ENCODE measurements around the gene MRPL54. TPM values are rescaled to one million over a fixed set of nuclear protein-coding genes. Genes with fewer than 3 reads are reported as not detected.

The MRPL54 gene
- total and polyA plus RNA-seq, 4 donors: 33.2 to 77.8 (median 43.1) TPM

GRCh38 chr19:3803986-3804385 is 41.5 kb downstream of the MRPL54 start:
- H3K9me3 ChIP-seq (ENCODE audit: control insufficient read depth, insufficient read depth, low read length): no peaks in the 10 kb centered on the region
- no peak overlapping the region for H3K4me3 ChIP-seq (ENCODE audit: low read depth, low read length)
- 74% methylated on average over 3 of the region's 10 CpGs for WGBS (ENCODE audit: insufficient coverage)
- DNase-seq (ENCODE audit: low read depth in 4 of 6, low spot score in 6 of 6): no peak
- H3K27me3 ChIP-seq (ENCODE audit: control insufficient read depth, insufficient read depth, low read length): peaks cover 7% of the 10 kb centered on the region
- H3K27ac ChIP-seq (ENCODE audit: low read depth, low read length): no peak overlapping the region
- peaks cover 15% of the 10 kb centered on the region for H3K4me1 ChIP-seq (ENCODE audit: control insufficient read depth, insufficient read depth, low read length)
- peaks cover 24% of the 10 kb centered on the region for H3K36me3 ChIP-seq (ENCODE audit: control insufficient read depth, insufficient read depth, low read length)

- DNase-seq (ENCODE audit: low read depth in 4 of 6, low spot score in 6 of 6): no peak
- Histone ChIP-seq H3K4me1 (ENCODE audit: control insufficient read depth, insufficient read depth, low read length) (peaks cover 15% of the 10 kb centered on the region), H3K27me3 (ENCODE audit: control insufficient read depth, insufficient read depth, low read length) (peaks cover 7% of the 10 kb centered on the region), H3K9me3 (ENCODE audit: control insufficient read depth, insufficient read depth, low read length) (no peaks in the 10 kb centered on the region), H3K4me3 (ENCODE audit: low read depth, low read length) (no peak overlapping the region), H3K36me3 (ENCODE audit: control insufficient read depth, insufficient read depth, low read length) (peaks cover 24% of the 10 kb centered on the region), H3K27ac (ENCODE audit: low read depth, low read length) (no peak overlapping the region)
- 80% methylated on average over 13 of the region's 13 CpGs for WGBS (ENCODE audit: insufficient coverage)
Observed at GRCh38 chr19:3804429-3804828, 41.9 kb downstream of the MRPL54 start.

DNA sequence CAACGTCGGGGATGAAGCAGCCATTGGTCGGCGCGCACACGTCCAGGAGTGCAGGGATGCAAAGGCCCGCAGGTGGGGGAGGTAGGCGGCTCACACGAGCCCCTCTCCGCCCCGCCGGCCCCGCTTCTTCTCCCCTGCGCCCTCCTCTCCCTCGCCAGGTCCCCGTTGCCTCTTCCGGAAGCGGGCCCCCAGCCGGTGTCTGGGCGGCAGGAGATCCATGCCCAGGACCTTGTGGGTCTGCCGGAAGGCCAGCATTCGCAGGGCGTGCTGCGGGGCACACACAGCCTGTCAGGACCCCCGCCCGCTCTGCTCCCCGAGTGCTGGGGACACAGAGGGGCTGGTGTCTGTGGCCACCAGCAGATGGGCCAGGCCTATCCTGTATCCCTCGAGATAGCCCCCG is 43.4 kb downstream of the MRPL54 start:
- Histone ChIP-seq H3K4me3 (ENCODE audit: low read depth, low read length) (no peak overlapping the region), H3K27me3 (ENCODE audit: control insufficient read depth, insufficient read depth, low read length) (peaks cover 7% of the 10 kb centered on the region), H3K36me3 (ENCODE audit: control insufficient read depth, insufficient read depth, low read length) (peaks cover 35% of the 10 kb centered on the region), H3K9me3 (ENCODE audit: control insufficient read depth, insufficient read depth, low read length) (no peaks in the 10 kb centered on the region), H3K4me1 (ENCODE audit: control insufficient read depth, insufficient read depth, low read length) (peaks cover 12% of the 10 kb centered on the region), H3K27ac (ENCODE audit: low read depth, low read length) (no peak overlapping the region)
- no peak for DNase-seq (ENCODE audit: low read depth in 4 of 6, low spot score in 6 of 6)
- 90% methylated on average over 27 of the region's 29 CpGs for WGBS (ENCODE audit: insufficient coverage)

DNA sequence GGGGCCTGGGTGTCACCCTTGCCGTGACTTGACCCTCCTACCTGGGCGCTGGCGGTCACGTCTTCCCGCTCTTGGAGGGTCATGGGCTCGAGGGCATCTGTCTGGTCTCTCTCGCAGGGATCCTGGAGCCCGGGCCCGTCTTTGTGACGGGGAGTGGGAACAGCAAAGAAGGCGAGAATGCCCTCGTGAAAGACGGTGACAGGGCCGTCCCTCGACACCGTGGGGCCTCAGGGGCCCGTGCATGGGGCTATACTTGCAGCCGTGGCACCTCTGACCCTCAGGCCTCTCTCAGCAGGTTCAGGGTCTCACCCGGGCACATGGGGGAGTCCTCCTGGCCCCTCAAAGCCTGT is 44.6 kb downstream of the MRPL54 start:
- 84% methylated on average over 19 of the region's 19 CpGs for WGBS (ENCODE audit: insufficient coverage)
- no peak overlapping the region for H3K4me3 ChIP-seq (ENCODE audit: low read depth, low read length)
- no peaks in the 10 kb centered on the region for H3K9me3 ChIP-seq (ENCODE audit: control insufficient read depth, insufficient read depth, low read length)
- H3K27me3 ChIP-seq (ENCODE audit: control insufficient read depth, insufficient read depth, low read length): no peaks in the 10 kb centered on the region
- peaks cover 38% of the 10 kb centered on the region for H3K36me3 ChIP-seq (ENCODE audit: control insufficient read depth, insufficient read depth, low read length)
- H3K4me1 ChIP-seq (ENCODE audit: control insufficient read depth, insufficient read depth, low read length): no peaks in the 10 kb centered on the region
- DNase-seq (ENCODE audit: low read depth in 4 of 6, low spot score in 6 of 6): no peak
- H3K27ac ChIP-seq (ENCODE audit: low read depth, low read length): no peak overlapping the region

- Histone ChIP-seq H3K36me3 (ENCODE audit: control insufficient read depth, insufficient read depth, low read length) (peaks cover 42% of the 10 kb centered on the region), H3K4me1 (ENCODE audit: control insufficient read depth, insufficient read depth, low read length) (no peaks in the 10 kb centered on the region), H3K27ac (ENCODE audit: low read depth, low read length) (no peak overlapping the region), H3K4me3 (ENCODE audit: low read depth, low read length) (no peak overlapping the region), H3K27me3 (ENCODE audit: control insufficient read depth, insufficient read depth, low read length) (no peaks in the 10 kb centered on the region), H3K9me3 (ENCODE audit: control insufficient read depth, insufficient read depth, low read length) (no peaks in the 10 kb centered on the region)
- WGBS (ENCODE audit: insufficient coverage): 96% methylated on average over 35 of the region's 35 CpGs
- no peak for DNase-seq (ENCODE audit: low read depth in 4 of 6, low spot score in 6 of 6)
Observed at GRCh38 chr19:3807574-3808354, 45.3 kb downstream of the MRPL54 start.

- Histone ChIP-seq H3K4me3 (ENCODE audit: low read depth, low read length) (no peak overlapping the region), H3K9me3 (ENCODE audit: control insufficient read depth, insufficient read depth, low read length) (no peaks in the 10 kb centered on the region), H3K27me3 (ENCODE audit: control insufficient read depth, insufficient read depth, low read length) (no peaks in the 10 kb centered on the region), H3K4me1 (ENCODE audit: control insufficient read depth, insufficient read depth, low read length) (no peaks in the 10 kb centered on the region), H3K36me3 (ENCODE audit: control insufficient read depth, insufficient read depth, low read length) (peaks cover 48% of the 10 kb centered on the region), H3K27ac (ENCODE audit: low read depth, low read length) (no peak overlapping the region)
- 86% methylated on average over 27 of the region's 33 CpGs for WGBS (ENCODE audit: insufficient coverage)
- no peak for DNase-seq (ENCODE audit: low read depth in 4 of 6, low spot score in 6 of 6)
Observed at GRCh38 chr19:3808420-3809143, 46.1 kb downstream of the MRPL54 start.

DNA sequence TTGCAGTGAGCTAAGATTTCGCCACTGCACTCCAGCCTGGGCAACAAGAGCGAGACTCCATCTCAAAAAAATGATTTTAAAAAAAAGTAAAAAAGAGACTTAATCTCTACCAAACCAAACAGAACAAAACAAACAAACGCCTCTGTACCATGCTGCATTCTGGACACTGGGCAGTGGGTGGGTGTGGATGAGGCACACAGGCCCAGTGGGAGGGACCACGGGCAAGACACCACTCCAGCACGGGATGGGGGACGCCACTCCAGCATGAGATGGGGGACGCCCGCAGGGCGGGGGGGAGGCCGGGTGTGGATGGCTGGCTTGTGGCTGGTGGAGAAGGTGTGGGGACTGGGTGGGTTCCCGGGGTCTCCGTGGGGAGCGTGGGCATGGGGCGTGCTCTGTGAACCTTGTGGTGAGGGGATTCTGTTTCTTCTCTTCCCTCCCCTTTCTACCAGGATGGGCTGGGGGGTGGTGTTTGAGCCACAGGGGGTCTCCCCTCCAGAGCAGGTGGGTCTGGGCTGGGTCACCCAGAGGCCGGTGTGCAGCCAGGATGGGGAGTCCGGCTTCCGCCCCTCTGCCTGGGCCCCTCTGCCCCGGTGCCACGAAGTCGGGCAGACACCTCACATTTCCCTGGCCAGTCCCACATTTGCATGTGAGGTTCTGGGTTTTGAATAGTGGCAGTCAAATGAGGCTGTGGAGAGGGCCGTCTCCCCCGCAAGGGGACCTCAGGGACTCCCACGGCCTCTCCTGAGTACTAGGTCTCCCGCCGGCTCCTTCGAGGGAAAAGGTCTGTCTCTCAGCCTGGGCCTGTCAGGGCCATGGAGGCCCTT is 47.6 kb downstream of the MRPL54 start:
- Histone ChIP-seq H3K27me3 (ENCODE audit: control insufficient read depth, insufficient read depth, low read length) (no peaks in the 10 kb centered on the region), H3K9me3 (ENCODE audit: control insufficient read depth, insufficient read depth, low read length) (no peaks in the 10 kb centered on the region), H3K4me3 (ENCODE audit: low read depth, low read length) (no peak overlapping the region), H3K27ac (ENCODE audit: low read depth, low read length) (no peak overlapping the region), H3K4me1 (ENCODE audit: control insufficient read depth, insufficient read depth, low read length) (no peaks in the 10 kb centered on the region), H3K36me3 (ENCODE audit: control insufficient read depth, insufficient read depth, low read length) (peaks cover 59% of the 10 kb centered on the region)
- no peak for DNase-seq (ENCODE audit: low read depth in 4 of 6, low spot score in 6 of 6)
- 75% methylated on average over 14 of the region's 26 CpGs for WGBS (ENCODE audit: insufficient coverage)

DNA sequence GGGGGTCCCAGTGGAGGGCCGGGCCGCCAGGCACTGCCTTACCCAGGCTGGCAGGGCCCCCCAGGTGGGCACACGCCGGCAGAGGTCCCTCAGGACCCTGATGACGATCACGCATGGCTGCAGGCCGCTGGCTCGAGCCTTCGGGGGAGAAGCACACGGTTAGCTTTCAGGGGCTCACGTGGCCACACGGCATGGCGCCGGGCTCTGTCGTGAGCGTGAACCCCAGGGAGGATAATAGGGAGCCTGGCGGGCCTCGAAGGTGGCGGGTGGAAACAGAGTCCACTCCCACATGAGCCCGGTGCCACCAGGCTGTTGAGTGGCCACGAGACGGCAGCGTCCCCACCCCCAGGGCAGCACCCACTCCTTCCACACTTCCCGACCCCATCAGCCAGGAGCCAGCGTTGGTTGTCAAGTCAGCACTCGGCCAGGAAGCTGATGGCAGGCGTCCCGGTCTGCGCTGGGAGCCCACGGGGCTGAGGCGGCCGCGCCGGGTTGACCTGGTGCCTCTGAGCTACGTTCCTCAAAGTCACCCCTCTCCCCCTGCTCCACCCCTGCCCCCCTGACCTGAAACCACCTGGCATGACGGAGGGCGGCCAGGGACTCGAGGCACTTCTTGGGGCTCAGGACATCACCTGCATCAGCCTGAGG is 48.4 kb downstream of the MRPL54 start:
- 77% methylated on average over 35 of the region's 38 CpGs for WGBS (ENCODE audit: insufficient coverage)
- H3K4me3 ChIP-seq (ENCODE audit: low read depth, low read length): no peak overlapping the region
- DNase-seq (ENCODE audit: low read depth in 4 of 6, low spot score in 6 of 6): no peak
- H3K4me1 ChIP-seq (ENCODE audit: control insufficient read depth, insufficient read depth, low read length): no peaks in the 10 kb centered on the region
- H3K36me3 ChIP-seq (ENCODE audit: control insufficient read depth, insufficient read depth, low read length): peaks cover 54% of the 10 kb centered on the region
- no peaks in the 10 kb centered on the region for H3K27me3 ChIP-seq (ENCODE audit: control insufficient read depth, insufficient read depth, low read length)
- no peaks in the 10 kb centered on the region for H3K9me3 ChIP-seq (ENCODE audit: control insufficient read depth, insufficient read depth, low read length)
- H3K27ac ChIP-seq (ENCODE audit: low read depth, low read length): no peak overlapping the region
